Adrenal gland (tissue), 12 donors: ENCODE data around the gene ATRN. TPM values are rescaled to one million over a fixed set of nuclear protein-coding genes. Genes with fewer than 3 reads are reported as not detected.

Experiments
- DNase-seq, 7 donors: peaks; one replicate each; pipeline ENCODE4 v3.0.0-alpha.2; 2019 to 2020
- H3K27ac ChIP-seq, 5 donors: fragments of 200-600 bp; sonication (generic) in 4 of 5; 1 replicate in 3 of 5; 2 replicates in 2 of 5; pipeline versions ENCODE4 v1.5.1 to v1.8.0; 2016 to 2020; ENCODE audit warnings: mild to moderate bottlenecking in 1 of 5
- H3K27me3 ChIP-seq: fragments of 200-600 bp; 2 replicates; pipeline ENCODE4 v1.8.0; 2021
- H3K36me3 ChIP-seq, 2 donors: fragments of 200-600 bp; replicated peaks in 1 of 2; 1 replicate in 1 of 2; 2 replicates in 1 of 2; pipeline versions ENCODE4 v1.5.1 to v1.8.0; 2018 to 2022
- H3K4me1 ChIP-seq, 2 donors: fragments of 200-600 bp; replicated peaks in 1 of 2; 1 replicate in 1 of 2; 2 replicates in 1 of 2; pipeline versions ENCODE4 v1.5.1 to v1.8.0; 2018 to 2021
- H3K4me3 ChIP-seq, 4 donors: fragments of 200-600 bp; sonication (generic) in 3 of 4; one replicate each; pipeline ENCODE4 v1.5.1; 2016 to 2018
- H3K9me3 ChIP-seq, 3 donors: fragments of 200-600 bp; sonication (generic) in 1 of 3; replicated peaks in 1 of 3; 1 replicate in 2 of 3; 2 replicates in 1 of 3; pipeline versions ENCODE4 v1.5.1 to v1.8.0; 2016 to 2021
- POLR2A ChIP-seq, 2 donors: fragments of 450-650 bp; IDR thresholded peaks; one replicate each; pipeline ENCODE4 v1.6.1; 2017; ENCODE audit warnings: antibody characterized with exemption in 2 of 2, mild to moderate bottlenecking in 2 of 2, moderate library complexity in 1 of 2
- WGBS, 4 donors: extraction: QIAGEN DNeasy Blood & Tissue Kit in 2 of 4; methylation state at CpG; one replicate each; pipeline versions ENCODE4 v1.1.5 to v1.1.7; 2013 to 2017; 5-methylcytosine and 5-hydroxymethylcytosine counted together
- intact Hi-C, 2 donors: fragments of 100-400 bp; cut with DNase I; formaldehyde crosslinking; loops; one replicate each; pipeline versions ENCODE4 v1.14.1 to v1.15.0; 2022 to 2023
- polyA plus RNA-seq, 3 donors: library from polyadenylated mRNA; stranded (reverse); fragments of 200-250 nt in 2 of 3; fragments of 350-450 nt in 1 of 3; fragmentation: Illumina TruSeq in 1 of 3; extraction: RNeasy Lipid Tissue Mini Kit (QIAGEN cat#74804) in 1 of 3; gene quantifications; one replicate each; pipeline ENCODE4 v1.2.3, GENCODE V29; 2013 to 2014
- total RNA-seq, 9 donors: library from RNA; depleted of rRNA in 4 of 9; stranded (reverse); fragments of >200 nt in 4 of 9; fragments of 120-200 nt in 1 of 9; fragmentation: NEBNext Ultra II Directional in 1 of 9; extraction: Animal tissue kit (Norgen Biotek cat#: 25700) in 1 of 9; gene quantifications; one replicate each; pipeline versions ENCODE4 v1.1.0 to v1.2.4, GENCODE V29; 2013 to 2023
- TF ChIP-seq, protein P1 (sequence below), 6 experiments: fragments of 450-650 bp in 4 of 6; fragments of 200-600 bp in 2 of 6; sonication (generic) in 1 of 6; IDR thresholded peaks; 1 replicate in 5 of 6; 2 replicates in 1 of 6; pipeline versions ENCODE4 v1.5.1 to v1.8.0; 2016 to 2021; ENCODE audit warnings: antibody characterized with exemption in 6 of 6, mild to moderate bottlenecking in 2 of 6, moderate library complexity in 1 of 6
- donor health status: healthy with polysubstance abuse.
- donor health status: Bipolar disorder and iron deficiency.
- donor health status: DM: yes; HTN: yes; CAD: no.
- donor health status: DM: no; HTN: no; CAD: no.
- donor health status: DM: no; HTN: no; CAD: no.
- donor health status: DM: yes; HTN: yes; CAD: no.

Gene ATRN
- total and polyA plus RNA-seq, 12 donors, result 6.2 to 81.1 (median 51.6) TPM

DNA sequence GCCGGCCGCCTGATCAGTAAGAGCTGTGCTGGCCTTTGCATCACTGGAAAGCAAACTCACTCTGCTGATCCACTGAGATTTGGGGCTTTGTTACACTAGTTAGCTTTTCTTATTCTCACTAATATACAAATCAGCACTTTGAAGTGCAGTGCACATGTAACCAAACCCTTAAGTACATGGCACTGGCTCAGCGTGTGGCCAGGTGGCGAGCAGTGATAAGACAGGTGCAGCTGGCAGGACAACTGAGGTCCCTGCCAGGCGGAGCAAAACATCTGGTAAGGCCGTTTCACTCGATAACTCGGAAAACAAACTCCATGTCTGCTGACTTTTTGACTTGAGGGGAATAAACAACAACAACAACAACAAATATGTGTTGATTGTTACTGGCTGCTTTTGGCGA lies 181.4 kb downstream of the ATRN start:
- H3K27me3 ChIP-seq, result no peaks in the 10 kb centered on the region
- H3K4me3 ChIP-seq, result no peak overlapping the region
- no peak overlapping the region for H3K27ac ChIP-seq
- H3K4me1 ChIP-seq, result no peaks in the 10 kb centered on the region
- no peak for TF ChIP-seq POLR2A (IDR thresholded peaks at IDR 0.05)
- TF ChIP-seq, protein P1, sequence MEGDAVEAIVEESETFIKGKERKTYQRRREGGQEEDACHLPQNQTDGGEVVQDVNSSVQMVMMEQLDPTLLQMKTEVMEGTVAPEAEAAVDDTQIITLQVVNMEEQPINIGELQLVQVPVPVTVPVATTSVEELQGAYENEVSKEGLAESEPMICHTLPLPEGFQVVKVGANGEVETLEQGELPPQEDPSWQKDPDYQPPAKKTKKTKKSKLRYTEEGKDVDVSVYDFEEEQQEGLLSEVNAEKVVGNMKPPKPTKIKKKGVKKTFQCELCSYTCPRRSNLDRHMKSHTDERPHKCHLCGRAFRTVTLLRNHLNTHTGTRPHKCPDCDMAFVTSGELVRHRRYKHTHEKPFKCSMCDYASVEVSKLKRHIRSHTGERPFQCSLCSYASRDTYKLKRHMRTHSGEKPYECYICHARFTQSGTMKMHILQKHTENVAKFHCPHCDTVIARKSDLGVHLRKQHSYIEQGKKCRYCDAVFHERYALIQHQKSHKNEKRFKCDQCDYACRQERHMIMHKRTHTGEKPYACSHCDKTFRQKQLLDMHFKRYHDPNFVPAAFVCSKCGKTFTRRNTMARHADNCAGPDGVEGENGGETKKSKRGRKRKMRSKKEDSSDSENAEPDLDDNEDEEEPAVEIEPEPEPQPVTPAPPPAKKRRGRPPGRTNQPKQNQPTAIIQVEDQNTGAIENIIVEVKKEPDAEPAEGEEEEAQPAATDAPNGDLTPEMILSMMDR (IDR thresholded peaks at IDR 0.05), result no peak
- DNase-seq, result peak in 2 of 7 donors; percentile 8 to 36
- intact Hi-C loops, result no loop called here
- H3K9me3 ChIP-seq, result no peaks in the 10 kb centered on the region
- H3K36me3 ChIP-seq, result peaks cover 0 to 23% of the 10 kb centered on the region in 2 donors
- 96 to 99% (median 96%) methylated on average over 9 of the region's 9 CpGs for WGBS, 4 donors

DNA sequence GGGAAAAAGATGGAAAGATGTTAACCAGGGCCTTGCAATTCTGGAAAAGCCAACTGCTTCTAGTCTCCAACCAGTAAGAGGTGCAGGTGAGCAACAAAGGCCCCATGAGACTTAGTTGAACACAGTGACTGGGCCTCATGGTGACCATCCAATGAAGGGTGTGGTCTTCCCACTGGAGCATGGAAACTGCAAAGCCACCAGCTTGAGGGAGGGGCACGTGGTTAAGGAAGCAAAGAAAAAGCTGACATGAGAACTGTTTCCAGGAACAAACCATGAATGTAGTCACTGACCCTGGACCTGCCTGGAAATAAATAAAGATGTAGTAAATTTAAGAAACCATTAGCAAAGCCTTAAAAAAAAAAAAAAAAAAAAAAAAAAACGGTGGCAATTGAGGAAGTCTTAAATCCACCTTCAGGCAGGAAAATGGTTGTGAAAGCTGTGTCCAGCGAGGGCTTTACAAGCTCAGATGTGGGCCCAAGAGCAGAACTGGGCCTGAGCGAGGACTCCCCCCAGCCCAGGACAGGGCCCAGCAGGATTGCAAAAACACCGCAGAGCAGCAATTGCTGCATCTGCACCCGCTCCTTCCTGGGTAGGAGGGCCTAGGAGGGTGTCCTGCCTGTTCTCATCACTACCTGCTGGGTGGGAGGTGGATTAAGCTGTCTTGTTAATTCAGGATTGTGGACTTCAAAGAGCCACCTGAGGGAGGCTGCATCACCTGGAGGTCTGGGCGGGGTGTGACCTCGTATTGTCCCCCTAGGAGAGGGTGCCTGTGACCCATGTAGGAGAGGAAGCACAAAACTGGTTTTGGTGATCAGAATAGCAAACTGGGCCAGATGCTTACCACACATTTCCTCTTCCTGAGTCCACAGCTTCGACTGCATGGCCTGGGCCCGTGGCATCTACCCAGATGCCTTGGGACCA lies 182.1 kb downstream of the ATRN start:
- no peaks in the 10 kb centered on the region for H3K4me1 ChIP-seq
- H3K36me3 ChIP-seq, result peaks cover 0 to 17% of the 10 kb centered on the region in 2 donors
- TF ChIP-seq, protein P1 (IDR thresholded peaks at IDR 0.05), result no peak
- TF ChIP-seq POLR2A (IDR thresholded peaks at IDR 0.05), result no peak
- no peak overlapping the region for H3K4me3 ChIP-seq
- DNase-seq, result peak in 2 of 7 donors; percentile 10 to 27
- WGBS, 4 donors, result 71 to 80% (median 75%) methylated on average over 10 of the region's 10 CpGs
- H3K9me3 ChIP-seq, result no peaks in the 10 kb centered on the region
- intact Hi-C loops, result no loop called here
- no peak overlapping the region for H3K27ac ChIP-seq
- no peaks in the 10 kb centered on the region for H3K27me3 ChIP-seq

DNA sequence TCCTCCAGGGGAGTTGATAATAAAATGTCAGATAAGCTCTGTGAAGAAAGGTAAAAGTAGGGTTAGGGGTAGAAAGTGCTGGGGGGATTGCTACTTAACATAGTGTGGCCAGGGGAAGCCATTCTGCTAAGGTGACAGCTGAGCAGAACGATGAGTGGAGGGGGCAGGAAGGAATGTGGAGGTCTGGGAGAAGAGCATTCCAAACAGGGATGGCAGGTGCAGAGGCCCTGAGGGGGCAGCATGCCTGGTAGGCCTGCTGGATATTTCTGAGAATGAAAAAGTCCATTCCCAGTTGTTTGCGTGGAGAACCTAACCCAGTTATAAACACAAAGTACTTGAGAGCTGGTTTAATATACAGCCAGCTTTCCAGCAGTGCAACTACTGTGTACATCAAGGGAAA lies 183.1 kb downstream of the ATRN start:
- intact Hi-C loops, result no loop called here
- WGBS, 4 donors, result 63 to 83% (median 76%) methylated on average over 2 of the region's 2 CpGs
- H3K4me1 ChIP-seq, result no peaks in the 10 kb centered on the region
- H3K9me3 ChIP-seq, result no peaks in the 10 kb centered on the region
- no peak overlapping the region for H3K4me3 ChIP-seq
- TF ChIP-seq, protein P1 (IDR thresholded peaks at IDR 0.05), result no peak
- no peak for TF ChIP-seq POLR2A (IDR thresholded peaks at IDR 0.05)
- no peak overlapping the region for H3K27ac ChIP-seq
- peaks cover 0 to 7% of the 10 kb centered on the region in 2 donors for H3K36me3 ChIP-seq
- H3K27me3 ChIP-seq, result no peaks in the 10 kb centered on the region
- no peak for DNase-seq

DNA sequence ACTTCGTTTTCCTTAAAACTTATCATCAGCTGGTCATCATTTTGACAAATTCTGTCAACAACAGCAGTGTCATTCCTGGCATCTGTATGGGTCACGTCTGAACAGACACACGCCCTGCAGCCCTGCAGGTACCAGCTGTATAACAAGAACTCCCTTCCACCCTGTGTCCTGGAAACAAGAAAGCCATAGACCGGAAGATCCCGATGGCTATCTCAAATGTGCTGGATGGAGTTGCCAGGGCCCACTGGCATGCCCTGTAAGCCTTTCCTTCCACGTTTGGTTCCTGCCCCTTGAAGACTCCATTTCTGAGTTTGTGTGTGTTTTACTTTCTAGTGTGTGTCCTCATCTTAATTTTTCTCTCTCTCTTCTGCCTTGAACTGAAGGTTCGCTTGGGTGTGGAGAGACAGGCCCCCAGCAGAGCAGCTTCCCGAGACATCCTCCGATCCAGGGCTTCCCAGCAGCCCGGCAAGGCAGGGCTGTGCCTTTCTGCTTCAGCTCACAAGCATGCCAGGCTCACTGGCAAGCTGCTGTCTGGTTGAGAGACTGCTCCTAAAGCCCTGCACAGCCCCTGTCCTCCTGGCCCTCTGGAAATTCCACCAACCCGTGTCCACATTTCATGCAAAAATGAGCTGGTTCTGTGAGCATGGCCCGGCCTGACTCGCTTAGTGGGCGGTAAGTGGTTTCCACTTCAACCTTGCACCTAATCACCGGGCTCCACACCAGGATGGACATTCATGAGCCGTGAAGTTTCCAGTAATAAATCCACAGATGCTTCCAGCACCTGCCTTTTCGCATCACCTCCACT lies 183.7 kb downstream of the ATRN start:
- Histone ChIP-seq H3K4me3 (no peak overlapping the region), H3K36me3 (peaks cover 0 to under 1% of the 10 kb centered on the region in 2 donors), H3K27me3 (peaks cover 4% of the 10 kb centered on the region), H3K4me1 (no peaks in the 10 kb centered on the region), H3K9me3 (no peaks in the 10 kb centered on the region), H3K27ac (no peak overlapping the region)
- intact Hi-C loops, result no loop called here
- TF ChIP-seq POLR2A (IDR thresholded peaks at IDR 0.05), result no peak
- TF ChIP-seq, protein P1 (IDR thresholded peaks at IDR 0.05), result no peak
- 82 to 87% (median 84%) methylated on average over 15 to 17 of the region's 17 CpGs for WGBS, 4 donors
- DNase-seq, result peak in 1 of 7 donors; percentile 8
